NB4 (cell line): ENCODE measurements around the gene ZFP92.

ENCODE experiments used
- DNase-seq: peaks from one replicate; pipeline ENCODE4 v3.0.0; 2010; ENCODE audit warnings: low read depth
- H3K4me3 ChIP-seq: one replicate; pipeline ENCODE4 v1.5.1; 2011; ENCODE audit warnings: mild to moderate bottlenecking, low read depth, low read length, moderate library complexity
- MYC ChIP-seq: IDR thresholded peaks from 2 replicates; pipeline ENCODE4 v1.6.1; 2011; ENCODE audit warnings: low read depth, low read length
- POLR2A ChIP-seq: IDR thresholded peaks from 2 replicates; pipeline ENCODE4 v1.6.1; 2011; ENCODE audit warnings: mild to moderate bottlenecking; ENCODE audit not compliant: insufficient read length; ENCODE audit errors: extremely low read depth
- TF ChIP-seq, protein P1 (sequence below): IDR thresholded peaks from one replicate; pipeline ENCODE4 v1.5.1; 2012; ENCODE audit warnings: low read depth, low read length
- TF ChIP-seq, protein P2 (sequence below): IDR thresholded peaks from 2 replicates; pipeline ENCODE4 v1.6.1; 2011; ENCODE audit warnings: low read depth, low read length

Gene ZFP92

GRCh38 chrX:153434801-153435200, 23.5 kb downstream of the ZFP92 start:
- no peak overlapping the region for H3K4me3 ChIP-seq
- no peak for DNase-seq
- no peak for TF ChIP-seq MYC
- TF ChIP-seq, protein P1, sequence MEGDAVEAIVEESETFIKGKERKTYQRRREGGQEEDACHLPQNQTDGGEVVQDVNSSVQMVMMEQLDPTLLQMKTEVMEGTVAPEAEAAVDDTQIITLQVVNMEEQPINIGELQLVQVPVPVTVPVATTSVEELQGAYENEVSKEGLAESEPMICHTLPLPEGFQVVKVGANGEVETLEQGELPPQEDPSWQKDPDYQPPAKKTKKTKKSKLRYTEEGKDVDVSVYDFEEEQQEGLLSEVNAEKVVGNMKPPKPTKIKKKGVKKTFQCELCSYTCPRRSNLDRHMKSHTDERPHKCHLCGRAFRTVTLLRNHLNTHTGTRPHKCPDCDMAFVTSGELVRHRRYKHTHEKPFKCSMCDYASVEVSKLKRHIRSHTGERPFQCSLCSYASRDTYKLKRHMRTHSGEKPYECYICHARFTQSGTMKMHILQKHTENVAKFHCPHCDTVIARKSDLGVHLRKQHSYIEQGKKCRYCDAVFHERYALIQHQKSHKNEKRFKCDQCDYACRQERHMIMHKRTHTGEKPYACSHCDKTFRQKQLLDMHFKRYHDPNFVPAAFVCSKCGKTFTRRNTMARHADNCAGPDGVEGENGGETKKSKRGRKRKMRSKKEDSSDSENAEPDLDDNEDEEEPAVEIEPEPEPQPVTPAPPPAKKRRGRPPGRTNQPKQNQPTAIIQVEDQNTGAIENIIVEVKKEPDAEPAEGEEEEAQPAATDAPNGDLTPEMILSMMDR: no peak
- TF ChIP-seq, protein P2, sequence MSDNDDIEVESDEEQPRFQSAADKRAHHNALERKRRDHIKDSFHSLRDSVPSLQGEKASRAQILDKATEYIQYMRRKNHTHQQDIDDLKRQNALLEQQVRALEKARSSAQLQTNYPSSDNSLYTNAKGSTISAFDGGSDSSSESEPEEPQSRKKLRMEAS: no peak
- TF ChIP-seq POLR2A: no peak

DNA sequence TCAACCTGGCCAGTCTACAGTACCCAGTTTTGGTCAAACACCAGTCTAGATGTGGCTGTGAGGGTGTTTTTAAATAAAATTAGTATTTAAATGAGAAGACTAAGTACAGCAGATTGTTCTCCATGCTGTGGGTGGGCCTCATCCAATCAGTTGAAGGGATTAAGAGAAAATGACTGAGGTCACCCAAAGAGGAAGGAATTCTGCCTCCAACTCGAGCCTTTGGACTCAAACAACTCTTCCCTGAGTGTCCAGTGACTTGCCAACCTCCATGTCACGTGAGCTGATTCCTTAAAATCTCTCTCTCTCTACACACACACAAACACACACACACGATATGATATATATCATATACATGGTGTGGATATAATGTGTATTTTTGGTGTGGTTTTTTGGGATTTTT, 24.6 kb downstream of the ZFP92 start:
- TF ChIP-seq, protein P1: no peak
- TF ChIP-seq, protein P2: no peak
- TF ChIP-seq POLR2A (no peak), MYC (no peak)
- H3K4me3 ChIP-seq: no peak overlapping the region
- no peak for DNase-seq

- no peak overlapping the region for H3K4me3 ChIP-seq
- TF ChIP-seq MYC: no peak
- TF ChIP-seq, protein P1: peak; percentile 32
- DNase-seq: peak; percentile 49
Measured at GRCh38 chrX:153438532-153438931, 27.3 kb downstream of the ZFP92 start.

DNA sequence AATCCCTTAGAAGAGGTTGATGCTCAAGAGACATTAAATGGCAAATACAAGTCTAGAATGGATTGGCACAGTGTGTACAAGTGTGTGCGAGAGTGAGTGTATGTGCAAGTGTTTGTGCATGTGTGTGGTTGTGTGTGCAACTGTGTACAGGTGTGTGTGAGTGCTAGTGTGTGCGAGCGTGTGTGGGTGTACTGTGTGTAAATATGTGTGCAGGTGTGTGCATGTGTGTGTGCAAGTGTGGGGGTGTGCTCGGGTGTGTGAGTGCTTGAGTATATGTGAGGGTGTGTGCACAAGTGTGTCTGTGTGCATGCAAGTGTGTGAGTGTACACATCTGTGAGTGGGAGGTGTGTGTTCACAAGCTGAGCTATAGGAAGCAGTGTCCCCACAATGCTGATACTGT, 28.7 kb downstream of the ZFP92 start:
- no peak overlapping the region for H3K4me3 ChIP-seq
- TF ChIP-seq POLR2A (no peak), MYC (no peak)
- TF ChIP-seq, protein P1: no peak
- TF ChIP-seq, protein P2: no peak
- DNase-seq: no peak

DNA sequence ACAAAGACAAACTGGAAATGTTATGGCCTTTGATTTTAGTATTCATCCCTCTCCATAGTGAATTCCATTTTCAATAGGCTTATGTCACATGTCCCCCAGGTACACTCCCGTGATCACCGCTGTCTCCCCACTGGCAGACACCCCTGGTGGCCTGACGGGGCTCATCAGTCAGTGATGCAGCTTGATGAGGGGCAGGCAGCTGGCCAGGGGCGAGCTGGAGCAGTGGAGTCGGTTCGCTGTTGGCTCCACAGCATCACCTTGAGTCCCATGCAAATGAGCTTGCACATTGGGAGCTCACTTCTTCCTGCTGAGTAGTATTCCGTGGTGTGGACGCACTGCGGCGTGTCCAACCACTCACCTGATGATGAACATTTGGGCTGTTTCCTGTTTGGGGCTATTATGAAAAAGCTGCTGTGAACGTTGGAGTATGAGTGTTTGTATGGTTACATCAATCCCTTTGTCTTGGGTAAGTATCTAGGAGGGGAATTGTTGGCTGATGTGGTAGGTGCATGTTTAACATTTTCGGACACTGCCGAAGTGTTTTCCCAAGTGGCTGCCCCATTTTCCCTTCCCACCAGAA, 29.4 kb downstream of the ZFP92 start:
- no peak overlapping the region for H3K4me3 ChIP-seq
- no peak for TF ChIP-seq MYC
- TF ChIP-seq POLR2A: no peak
- TF ChIP-seq, protein P2: no peak
- TF ChIP-seq, protein P1: no peak
- no peak for DNase-seq

GRCh38 chrX:153441296-153441695, 30.0 kb downstream of the ZFP92 start:
- TF ChIP-seq POLR2A: no peak
- TF ChIP-seq MYC: no peak
- TF ChIP-seq, protein P2: no peak
- TF ChIP-seq, protein P1: no peak
- no peak overlapping the region for H3K4me3 ChIP-seq
- no peak for DNase-seq
